GM19452 (cell line): Measurements from ENCODE around the gene URGCP.
"Not testable (repeated sequence)": the region's sequence is repeated elsewhere in the genome, so short reads cannot be mapped to it uniquely, and the experiment has no call there.

Source experiments
- ATAC-seq: cut with Tn5 transposase; IDR thresholded peaks from one replicate; pipeline ENCODE4 v1.9.1; 2021; ENCODE audit not compliant: unreplicated experiment

Gene URGCP

GRCh38 chr7:43843296-43843695, 63.1 kb downstream of the URGCP start:
- no peak for ATAC-seq

- ATAC-seq = no peak
Measured at GRCh38 chr7:43838201-43838658, 68.2 kb downstream of the URGCP start.

- ATAC-seq = peak; percentile 57
Measured at GRCh38 chr7:43834463-43835251, 71.7 kb downstream of the URGCP start.

GRCh38 chr7:43830917-43831316, 75.5 kb downstream of the URGCP start:
- ATAC-seq = not testable (repeated sequence)
